Stomach (tissue), 9 donors: ENCODE results near the gene THBS3. TPM values are rescaled to one million over a fixed set of nuclear protein-coding genes. Genes with fewer than 3 reads are reported as not detected.

ENCODE experiments used
- DNase-seq, 2 donors: peaks; one replicate each; pipeline versions ENCODE4 v3.0.0 to v3.0.0-alpha.2; 2013 to 2019
- H3K27ac ChIP-seq, 5 donors: fragments of 200-600 bp in 4 of 5; sonication (generic) in 4 of 5; one replicate each; pipeline ENCODE4 v1.5.1; 2013 to 2019; ENCODE audit warnings: mild to moderate bottlenecking in 1 of 5, moderate library complexity in 1 of 5
- H3K27me3 ChIP-seq, 3 donors: fragments of 200-600 bp; sonication (generic); one replicate each; pipeline ENCODE4 v1.5.1; 2017 to 2019; ENCODE audit warnings: mixed run types in 1 of 3
- H3K36me3 ChIP-seq, 4 donors: fragments of 200-600 bp; sonication (generic); 1 replicate in 3 of 4; 2 replicates in 1 of 4; pipeline ENCODE4 v1.5.1; 2016 to 2019
- H3K4me1 ChIP-seq, 4 donors: fragments of 200-600 bp; sonication (generic); one replicate each; pipeline ENCODE4 v1.5.1; 2016 to 2019
- H3K4me3 ChIP-seq, 4 donors: fragments of 200-600 bp; sonication (generic) in 3 of 4; one replicate each; pipeline ENCODE4 v1.5.1; 2016 to 2019; ENCODE audit warnings: mild to moderate bottlenecking in 1 of 4
- H3K9me3 ChIP-seq, 4 donors: fragments of 200-600 bp; sonication (generic); one replicate each; pipeline ENCODE4 v1.5.1; 2016 to 2019
- EP300 ChIP-seq: sonication (generic); formaldehyde crosslinking; IDR thresholded peaks from one replicate; pipeline ENCODE4 v1.6.1; 2017; ENCODE audit warnings: antibody characterized with exemption
- POLR2A ChIP-seq, 4 donors: fragments of 450-650 bp; IDR thresholded peaks; one replicate each; pipeline ENCODE4 v1.6.1; 2016; ENCODE audit warnings: antibody characterized with exemption in 4 of 4, control low read depth in 2 of 4, mild to moderate bottlenecking in 1 of 4, moderate library complexity in 1 of 4
- POLR2AphosphoS5 ChIP-seq, 3 donors: sonication (generic); formaldehyde crosslinking; IDR thresholded peaks; one replicate each; pipeline ENCODE4 v1.6.1; 2016; ENCODE audit warnings: antibody characterized with exemption in 3 of 3
- WGBS, 5 donors: extraction: QIAGEN DNeasy Blood & Tissue Kit in 3 of 5; methylation state at CpG; one replicate each; pipeline versions ENCODE4 v1.1.5 to v1.1.7; 2013 to 2018; 5-methylcytosine and 5-hydroxymethylcytosine counted together
- intact Hi-C: fragments of 100-400 bp; cut with DNase I; formaldehyde crosslinking; loops from one replicate; pipeline ENCODE4 v1.15.1; 2023; ENCODE audit warnings: low total_unique reads
- polyA plus RNA-seq, 3 donors: library from polyadenylated mRNA; stranded (reverse); fragments of 200-250 nt; gene quantifications; one replicate each; pipeline ENCODE4 v1.2.3, GENCODE V29; 2013
- total RNA-seq, 5 donors: library from RNA; depleted of rRNA; stranded (reverse); fragments of >200 nt; gene quantifications; one replicate each; pipeline versions ENCODE4 v1.1.0 to v1.2.3, GENCODE V29; 2014 to 2016
- TF ChIP-seq, protein P1 (sequence below), 7 experiments: fragments of 450-650 bp in 4 of 7; fragments of 200-600 bp in 3 of 7; sonication (generic) in 3 of 7; IDR thresholded peaks; one replicate each; pipeline ENCODE4 v1.5.1; 2016 to 2019; ENCODE audit warnings: antibody characterized with exemption in 7 of 7, control low read depth in 2 of 7, mild to moderate bottlenecking in 1 of 7
- donor health status: healthy with polysubstance abuse.
- donor health status: Bipolar disorder and iron deficiency.
- donor health status: healthy.

THBS3 gene
- total and polyA plus RNA-seq, 8 donors, result 11.0 to 65.9 (median 23.2) TPM

DNA sequence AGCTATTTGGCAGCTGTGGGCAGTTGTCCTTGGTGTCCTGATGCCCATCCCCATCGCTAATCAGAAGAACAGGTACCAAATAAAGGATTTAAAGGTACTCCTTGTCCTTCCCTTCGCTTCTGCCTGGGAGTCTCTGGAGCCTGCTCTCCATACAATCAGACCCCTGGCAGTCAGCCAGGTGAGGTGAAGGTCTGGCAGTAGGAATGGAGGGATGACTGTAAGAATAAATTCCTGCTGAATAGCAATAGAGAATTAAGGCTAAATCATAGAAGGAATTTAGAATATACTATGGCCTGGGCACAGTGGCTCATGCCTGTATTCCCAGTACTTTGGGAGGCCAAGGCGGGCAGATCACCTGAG is 9.2 kb downstream of the THBS3 start:
- no peak overlapping the region for H3K27ac ChIP-seq
- peak in 1 of 2 donors; percentile 25 for DNase-seq
- intact Hi-C loops, result no loop called here

DNA sequence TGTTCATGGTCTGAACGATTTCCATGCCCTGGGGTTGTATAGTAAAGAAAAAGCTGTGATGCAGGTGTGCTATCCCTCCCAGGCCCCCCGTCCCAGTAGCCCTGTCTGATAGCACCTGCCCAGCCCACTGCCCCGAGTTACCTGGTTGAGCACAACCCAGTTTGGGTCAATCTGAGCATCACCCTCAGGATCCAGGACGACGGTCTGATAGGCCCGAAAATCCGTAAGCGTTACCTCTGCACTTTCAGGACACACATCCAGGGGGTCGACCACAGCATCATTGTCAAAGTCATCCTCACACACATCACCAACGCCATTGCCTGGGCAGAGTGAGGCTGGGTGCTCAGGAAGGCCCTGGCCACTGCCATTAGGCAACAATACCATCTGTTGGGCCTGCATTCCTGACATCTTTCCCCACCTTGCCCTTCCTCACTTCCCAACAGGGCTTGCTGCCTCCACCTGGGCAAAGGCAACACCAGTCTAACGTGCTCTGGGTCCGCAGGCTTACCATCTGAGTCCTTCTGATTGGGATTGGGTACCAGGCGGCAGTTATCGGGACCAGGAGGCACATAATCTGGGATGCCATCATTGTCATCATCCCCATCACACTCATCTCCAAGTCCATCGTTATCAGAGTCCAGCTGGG is 9.7 kb downstream of the THBS3 start:
- peaks cover 23 to 42% (median 28%) of the 10 kb centered on the region in 4 donors for H3K4me1 ChIP-seq
- no peaks in the 10 kb centered on the region for H3K27me3 ChIP-seq
- intact Hi-C loops, result no loop called here
- H3K9me3 ChIP-seq, result no peaks in the 10 kb centered on the region
- no peak overlapping the region for H3K27ac ChIP-seq
- no peak for DNase-seq
- peaks cover 3 to 50% (median 40%) of the 10 kb centered on the region in 4 donors for H3K36me3 ChIP-seq
- WGBS, 5 donors, result 91 to 94% (median 93%) methylated on average over 14 to 15 of the region's 15 CpGs
- no peak overlapping the region for H3K4me3 ChIP-seq
- TF ChIP-seq, protein P1, sequence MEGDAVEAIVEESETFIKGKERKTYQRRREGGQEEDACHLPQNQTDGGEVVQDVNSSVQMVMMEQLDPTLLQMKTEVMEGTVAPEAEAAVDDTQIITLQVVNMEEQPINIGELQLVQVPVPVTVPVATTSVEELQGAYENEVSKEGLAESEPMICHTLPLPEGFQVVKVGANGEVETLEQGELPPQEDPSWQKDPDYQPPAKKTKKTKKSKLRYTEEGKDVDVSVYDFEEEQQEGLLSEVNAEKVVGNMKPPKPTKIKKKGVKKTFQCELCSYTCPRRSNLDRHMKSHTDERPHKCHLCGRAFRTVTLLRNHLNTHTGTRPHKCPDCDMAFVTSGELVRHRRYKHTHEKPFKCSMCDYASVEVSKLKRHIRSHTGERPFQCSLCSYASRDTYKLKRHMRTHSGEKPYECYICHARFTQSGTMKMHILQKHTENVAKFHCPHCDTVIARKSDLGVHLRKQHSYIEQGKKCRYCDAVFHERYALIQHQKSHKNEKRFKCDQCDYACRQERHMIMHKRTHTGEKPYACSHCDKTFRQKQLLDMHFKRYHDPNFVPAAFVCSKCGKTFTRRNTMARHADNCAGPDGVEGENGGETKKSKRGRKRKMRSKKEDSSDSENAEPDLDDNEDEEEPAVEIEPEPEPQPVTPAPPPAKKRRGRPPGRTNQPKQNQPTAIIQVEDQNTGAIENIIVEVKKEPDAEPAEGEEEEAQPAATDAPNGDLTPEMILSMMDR (IDR thresholded peaks at IDR 0.05), result no peak
- no peak for TF ChIP-seq EP300
- no peak for TF ChIP-seq POLR2AphosphoS5 (IDR thresholded peaks at IDR 0.05)
- no peak for TF ChIP-seq POLR2A (IDR thresholded peaks at IDR 0.05)

More for the DNA sequence above, 9.2 kb downstream of the THBS3 start:
- H3K4me1 ChIP-seq, result peaks cover 22 to 37% (median 25%) of the 10 kb centered on the region in 4 donors
- no peaks in the 10 kb centered on the region for H3K27me3 ChIP-seq
- H3K36me3 ChIP-seq, result peaks cover 3 to 50% (median 40%) of the 10 kb centered on the region in 4 donors
- H3K9me3 ChIP-seq, result no peaks in the 10 kb centered on the region
- TF ChIP-seq POLR2A (IDR thresholded peaks at IDR 0.05) (no peak), EP300 (no peak), POLR2AphosphoS5 (IDR thresholded peaks at IDR 0.05) (no peak)
- TF ChIP-seq, protein P1 (IDR thresholded peaks at IDR 0.05), result no peak
- 92 to 97% (median 95%) methylated on average over 3 of the region's 3 CpGs for WGBS, 5 donors
- no peak overlapping the region for H3K4me3 ChIP-seq

DNA sequence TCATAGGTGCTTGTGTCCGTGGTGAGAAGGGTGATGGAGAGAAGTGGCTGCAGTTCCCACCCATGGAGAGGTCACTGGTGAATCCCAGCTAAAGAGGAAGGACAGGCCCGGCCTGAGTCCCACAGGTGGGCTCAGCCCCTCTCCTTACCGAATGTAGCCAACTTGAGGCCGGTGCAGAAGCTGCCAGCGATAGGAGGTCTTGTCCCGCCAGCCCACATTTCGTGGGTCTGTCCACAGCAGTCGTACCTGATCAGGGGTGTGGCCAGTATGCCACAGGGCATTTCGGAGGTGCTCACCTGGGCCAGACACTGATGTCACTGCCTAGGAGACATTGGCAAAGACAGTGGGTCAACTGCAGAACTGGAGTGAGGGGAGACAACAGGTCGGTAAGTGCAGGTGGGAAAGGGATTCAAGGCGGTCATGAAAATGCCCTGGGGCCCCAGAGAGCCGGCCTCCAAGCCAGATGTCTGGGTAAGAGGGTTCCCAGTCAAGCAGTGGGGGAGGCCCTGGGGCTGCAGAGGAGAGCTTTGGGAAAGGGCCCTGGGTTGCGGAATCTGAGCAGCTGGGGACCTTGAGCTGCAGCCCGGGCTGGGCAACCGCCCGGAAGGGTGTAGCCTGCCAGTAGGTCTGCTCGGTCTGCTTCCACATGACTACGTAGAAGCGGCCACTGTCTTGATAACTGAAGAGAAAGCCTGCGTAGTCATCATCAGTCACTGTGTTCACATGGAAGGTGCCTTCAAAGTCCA is 10.6 kb downstream of the THBS3 start:
- peaks cover 3 to 50% (median 40%) of the 10 kb centered on the region in 4 donors for H3K36me3 ChIP-seq
- H3K27ac ChIP-seq, result peak overlapping the region in 2 of 5 donors; percentile 95 to 98
- peaks cover 23 to 51% (median 36%) of the 10 kb centered on the region in 4 donors for H3K4me1 ChIP-seq
- no peak overlapping the region for H3K4me3 ChIP-seq
- DNase-seq, result peak in 1 of 2 donors; percentile 19
- TF ChIP-seq EP300, result no peak
- TF ChIP-seq POLR2A (IDR thresholded peaks at IDR 0.05), result no peak
- 86 to 93% (median 92%) methylated on average over 17 to 20 of the region's 20 CpGs for WGBS, 5 donors
- no peaks in the 10 kb centered on the region for H3K9me3 ChIP-seq
- intact Hi-C loops, result no loop called here
- no peaks in the 10 kb centered on the region for H3K27me3 ChIP-seq

DNA sequence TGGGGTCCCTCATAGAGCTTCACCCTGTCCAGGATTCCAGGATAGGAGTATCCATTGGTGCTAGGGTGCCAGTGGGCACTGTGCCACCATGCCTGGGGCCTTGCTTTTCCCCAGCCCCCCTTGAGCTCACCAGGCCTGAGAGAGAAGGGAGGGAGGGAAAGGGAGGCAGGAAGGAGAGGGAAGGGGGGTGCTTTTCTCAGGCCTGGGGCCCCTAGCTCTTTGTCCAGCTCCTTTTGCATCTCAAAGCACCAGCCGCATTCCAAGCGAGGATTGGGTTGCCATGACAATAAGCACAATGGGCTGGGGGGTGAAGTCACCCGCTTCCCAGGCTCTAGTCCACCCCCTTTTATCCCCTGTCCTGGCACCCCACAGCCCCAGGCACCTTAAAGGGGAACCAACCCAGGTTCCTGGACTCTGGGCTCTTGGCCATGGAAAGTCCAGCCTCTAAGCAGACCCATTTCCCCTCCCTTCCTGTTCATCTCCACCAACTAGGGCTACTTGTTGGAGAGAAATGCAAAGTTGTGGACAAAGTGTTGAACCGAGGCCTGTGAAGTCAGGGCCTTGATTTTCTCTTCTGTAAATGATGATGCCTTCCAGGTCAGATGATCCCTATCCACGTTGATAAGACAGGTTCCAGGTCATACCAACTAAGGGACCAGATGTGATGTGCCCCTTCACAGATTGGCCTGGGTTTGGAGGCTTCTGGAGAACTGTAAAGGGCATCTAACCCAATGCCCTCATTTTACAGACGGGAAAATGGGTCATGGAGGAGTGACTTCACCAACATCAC is 11.4 kb downstream of the THBS3 start:
- H3K27me3 ChIP-seq, result no peaks in the 10 kb centered on the region
- TF ChIP-seq EP300, result no peak
- peaks cover 3 to 47% (median 37%) of the 10 kb centered on the region in 4 donors for H3K36me3 ChIP-seq
- H3K9me3 ChIP-seq, result no peaks in the 10 kb centered on the region
- intact Hi-C loops, result no loop called here
- H3K4me1 ChIP-seq, result peaks cover 23 to 52% (median 36%) of the 10 kb centered on the region in 4 donors
- DNase-seq, result peak in 1 of 2 donors; percentile 14
- H3K4me3 ChIP-seq, result peak overlapping the region in 2 of 4 donors; percentile 64
- peak overlapping the region in 4 of 5 donors; percentile 88 to 98 (median 96) for H3K27ac ChIP-seq
- 77 to 87% (median 84%) methylated on average over 6 of the region's 6 CpGs for WGBS, 5 donors
